HG02884 (cell line): ENCODE results near the gene CNBP.

Experiments
- ATAC-seq: cut with Tn5 transposase; IDR thresholded peaks from one replicate; pipeline ENCODE4 v1.9.1; 2021; ENCODE audit warnings: mild to moderate bottlenecking, moderate library complexity; ENCODE audit not compliant: unreplicated experiment

The CNBP gene

DNA sequence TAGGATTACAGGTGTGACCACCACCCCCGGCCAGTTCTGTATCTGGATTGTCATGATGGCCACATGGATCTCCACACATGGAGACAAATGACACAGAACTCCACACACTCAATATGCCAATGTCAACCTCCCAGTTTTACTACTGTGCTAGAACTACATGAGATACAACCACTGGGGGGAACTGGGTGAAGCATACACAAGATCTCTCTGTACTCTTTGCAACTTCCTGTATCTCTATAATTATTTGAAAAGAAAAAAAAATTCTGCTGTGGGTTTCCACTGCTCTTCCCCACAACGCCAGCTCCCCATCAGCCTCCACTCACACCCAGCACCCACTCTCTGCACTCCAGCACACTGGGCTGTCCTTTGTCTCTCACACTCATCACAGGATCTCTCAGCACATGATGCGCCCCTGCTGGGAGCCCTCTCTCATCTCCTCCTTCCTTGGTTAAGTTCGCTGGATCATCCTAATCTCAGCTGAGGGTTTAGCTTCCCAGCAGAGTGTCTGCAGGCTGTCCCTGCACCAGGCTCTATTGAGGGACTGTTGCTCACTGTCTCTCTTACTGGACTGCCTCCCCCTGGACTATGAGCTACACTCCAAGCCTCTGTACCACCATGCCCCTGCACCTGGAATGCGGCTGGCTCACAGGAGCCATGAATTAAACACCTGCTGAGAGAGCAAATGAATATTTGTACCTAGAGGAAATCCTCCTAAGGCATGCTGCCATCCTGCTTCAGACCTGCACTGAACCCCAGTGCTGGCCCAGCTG, 51.4 kb downstream of the CNBP start:
- ATAC-seq, result no peak

- ATAC-seq, result no peak
Observed at GRCh38 chr3:129131465-129132088, 52.1 kb downstream of the CNBP start.

DNA sequence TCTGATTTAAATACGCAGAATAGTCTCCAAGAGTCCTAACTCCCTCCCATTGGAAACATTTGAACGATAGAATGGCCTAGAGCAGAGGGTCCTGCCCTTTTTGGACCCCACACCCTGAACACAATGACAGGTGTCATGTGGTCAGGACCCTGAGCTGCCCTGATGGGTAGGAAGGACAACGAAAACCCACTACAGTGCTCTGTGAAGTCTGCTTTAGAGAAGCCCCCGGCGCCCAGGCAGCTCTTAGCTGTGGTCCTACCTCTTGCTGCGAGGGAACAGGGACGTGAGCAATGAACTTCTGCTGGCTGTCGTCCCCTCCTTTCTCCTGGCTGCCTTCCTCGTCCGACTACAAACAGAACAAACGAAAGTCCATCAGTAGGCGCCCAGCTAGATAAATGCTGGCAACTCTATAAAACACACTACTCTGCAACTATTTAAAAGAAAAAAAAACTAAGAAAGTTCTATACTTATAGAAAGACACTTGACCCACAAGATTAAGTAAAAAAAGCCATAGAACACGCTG, 53.3 kb downstream of the CNBP start:
- ATAC-seq, result no peak

DNA sequence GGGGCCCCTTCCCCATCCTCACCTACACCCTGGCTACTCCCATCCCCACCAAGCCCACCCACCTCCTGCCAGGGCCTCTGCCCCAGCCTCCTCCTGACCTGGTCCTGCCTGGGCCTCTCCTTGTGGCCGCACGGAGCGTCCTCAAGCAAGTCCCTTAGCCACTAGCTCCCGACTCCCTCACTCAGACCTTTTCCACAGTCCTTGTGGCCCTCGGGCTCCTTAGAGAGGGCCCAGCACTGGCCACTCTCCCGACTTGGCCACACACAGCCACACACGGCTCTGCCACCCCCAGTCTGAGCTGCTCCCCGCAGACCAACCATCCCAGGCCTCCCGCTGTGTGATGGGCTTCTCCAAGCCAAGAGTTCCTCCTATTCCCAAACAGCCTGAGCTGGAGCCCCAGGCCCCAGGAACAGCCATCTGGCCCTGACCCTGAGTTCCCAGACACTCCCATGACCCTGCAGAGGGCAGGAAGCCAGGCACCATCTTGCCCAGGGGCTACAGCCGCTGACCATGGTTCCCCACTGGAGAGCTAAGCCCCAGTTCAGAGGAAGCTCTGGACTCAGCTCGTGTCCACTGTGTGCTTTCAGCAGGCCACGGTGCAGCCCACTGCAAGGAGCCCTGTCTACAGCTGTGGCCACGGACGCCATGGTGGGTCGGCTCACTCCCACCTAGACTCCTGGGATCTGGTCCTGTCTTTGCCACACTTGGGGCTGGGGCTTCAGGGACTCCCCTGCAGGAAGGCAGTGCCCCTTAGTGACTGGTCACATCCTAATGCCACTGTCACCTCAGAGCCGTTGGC, 55.1 kb downstream of the CNBP start:
- ATAC-seq, result no peak

DNA sequence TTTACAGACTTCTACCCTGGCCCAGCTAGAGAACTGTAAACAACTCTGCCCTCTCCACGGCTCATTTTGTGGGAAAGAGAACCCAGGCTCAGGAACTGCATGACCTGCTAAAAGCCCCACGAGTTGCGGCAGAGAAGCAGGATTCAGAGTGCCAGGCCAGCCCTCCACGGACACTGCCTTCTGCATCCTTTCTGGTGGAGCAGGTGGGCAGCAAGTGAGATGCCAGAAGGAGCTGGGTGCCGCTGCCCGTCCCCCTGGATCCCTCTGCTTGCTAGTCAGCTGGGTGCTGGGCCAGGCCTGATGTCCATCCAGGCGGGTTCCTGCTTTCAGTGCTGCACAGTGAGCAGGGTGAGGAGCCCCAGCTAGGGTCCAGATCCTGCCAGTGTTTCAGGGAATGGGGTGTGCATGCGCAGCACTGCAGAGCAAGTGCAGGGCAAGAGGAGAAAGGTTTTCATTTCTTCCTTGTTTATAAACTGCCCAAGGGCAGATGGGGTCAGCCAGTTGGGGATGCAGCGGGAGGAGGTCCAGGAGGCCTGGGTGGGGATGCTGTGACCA, 56.9 kb downstream of the CNBP start:
- no peak for ATAC-seq

- no peak for ATAC-seq
Observed at GRCh38 chr3:129123314-129124060, 60.2 kb downstream of the CNBP start.

GRCh38 chr3:129122412-129123011, 61.2 kb downstream of the CNBP start:
- no peak for ATAC-seq

- peak; percentile 31 for ATAC-seq
Observed at GRCh38 chr3:129121792-129122411, 61.8 kb downstream of the CNBP start, which contains the start of gene RAB43. Gene RAB43, minus strand, starts transcription at chr3:129121804. Its CDS starts 315 bp downstream, at chr3:129121489.

GRCh38 chr3:129121016-129121791, 62.5 kb downstream of the CNBP start:
- ATAC-seq, result no peak

DNA sequence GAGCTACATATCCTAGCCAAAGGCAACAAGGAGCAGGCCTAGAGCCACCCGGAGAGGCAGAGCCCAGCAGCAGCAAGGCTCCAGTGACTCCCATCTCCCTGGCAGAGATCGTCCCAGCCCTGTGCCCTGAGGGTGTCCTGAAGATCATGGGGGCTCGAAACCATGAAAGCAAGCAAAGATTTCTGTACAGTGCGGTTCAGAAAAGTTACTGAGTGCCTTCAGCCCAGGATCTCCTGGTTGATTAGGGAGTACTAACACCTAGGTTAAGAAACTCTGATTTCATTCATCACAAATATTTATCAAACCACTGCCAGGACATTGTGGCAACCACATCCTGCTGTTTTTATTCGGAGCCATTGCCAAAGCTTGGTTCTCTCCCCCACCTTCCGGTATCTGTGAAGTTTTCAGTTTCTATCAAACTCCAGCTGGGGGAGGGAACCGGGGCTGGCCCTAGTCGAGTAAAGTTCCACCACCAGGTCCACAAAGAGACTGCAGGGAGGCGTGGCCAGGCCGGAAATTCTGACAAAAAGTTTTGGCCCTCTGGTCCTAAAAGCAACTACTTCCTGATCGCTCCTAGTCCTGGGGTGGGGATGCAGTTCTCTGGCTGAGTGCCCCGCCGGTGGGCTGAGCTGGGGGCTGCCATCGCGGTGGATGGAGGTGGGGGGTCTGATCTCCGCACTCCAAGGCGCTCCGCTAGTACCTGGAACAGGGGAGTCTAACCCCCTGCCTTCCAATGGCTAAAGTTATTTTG, 63.3 kb downstream of the CNBP start:
- peak; percentile 76 for ATAC-seq

GRCh38 chr3:129119365-129120100, 64.2 kb downstream of the CNBP start:
- ATAC-seq, result no peak

GRCh38 chr3:129118745-129119144, 65.0 kb downstream of the CNBP start:
- ATAC-seq, result no peak
